ENCODE data around the gene NTRK1.
A peak's percentile ranks its signal among the peaks of the same experiment; 100 is the strongest.

NTRK1 gene

DNA sequence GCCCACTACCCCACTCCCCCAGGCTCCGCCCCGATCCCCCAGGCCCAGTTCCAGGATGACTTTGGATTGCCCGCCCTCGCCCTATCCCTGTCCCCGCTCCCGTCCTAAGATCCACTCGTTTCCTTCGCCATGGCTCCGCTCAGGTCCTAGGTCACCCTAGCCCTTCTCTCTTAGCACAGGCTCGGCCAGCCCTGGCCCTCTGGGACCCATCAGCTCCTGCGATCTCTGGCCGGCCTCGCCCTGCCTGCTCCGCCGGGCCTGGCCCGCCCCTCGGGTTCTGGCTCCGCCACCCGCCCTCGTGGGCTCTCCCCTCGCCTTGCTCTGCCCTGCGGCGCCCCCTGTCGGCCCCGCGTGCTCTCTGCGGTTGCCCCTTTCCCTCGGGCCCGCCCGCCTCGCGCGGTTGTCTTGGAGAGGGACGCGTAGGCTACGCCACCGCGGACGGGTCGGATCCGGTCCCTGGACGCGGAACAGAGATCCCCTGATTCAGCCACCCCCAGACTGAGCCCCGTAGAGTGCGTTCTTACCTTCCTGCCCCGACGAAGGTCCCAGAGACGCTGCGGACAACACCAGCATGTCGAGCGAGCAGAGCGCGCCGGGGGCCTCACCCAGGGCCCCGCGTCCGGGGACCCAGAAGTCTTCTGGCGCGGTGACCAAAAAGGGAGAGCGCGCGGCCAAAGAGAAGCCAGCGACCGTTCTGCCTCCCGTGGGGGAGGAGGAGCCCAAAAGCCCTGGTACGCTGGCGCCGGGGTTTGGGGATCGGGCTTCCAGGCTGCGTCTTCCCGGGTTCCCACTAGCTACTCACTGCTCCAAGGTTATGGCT is 59.8 kb downstream of the NTRK1 start, which contains the start of gene LRRC71:
Gene LRRC71 (plus strand): TSS at position 400 of the 820 bp plus-strand sequence. CDS start 172 bp downstream, at position 572.
- no peak within 1 kb of the TSS for H3K4me3 ChIP-seq (replicated peaks; ENCODE audit: insufficient read depth, low read length)
- TF ChIP-seq SPI1 (IDR thresholded peaks at IDR 0.05; ENCODE audit: borderline replicate concordance, low read depth): no peak
- TF ChIP-seq, protein P1, sequence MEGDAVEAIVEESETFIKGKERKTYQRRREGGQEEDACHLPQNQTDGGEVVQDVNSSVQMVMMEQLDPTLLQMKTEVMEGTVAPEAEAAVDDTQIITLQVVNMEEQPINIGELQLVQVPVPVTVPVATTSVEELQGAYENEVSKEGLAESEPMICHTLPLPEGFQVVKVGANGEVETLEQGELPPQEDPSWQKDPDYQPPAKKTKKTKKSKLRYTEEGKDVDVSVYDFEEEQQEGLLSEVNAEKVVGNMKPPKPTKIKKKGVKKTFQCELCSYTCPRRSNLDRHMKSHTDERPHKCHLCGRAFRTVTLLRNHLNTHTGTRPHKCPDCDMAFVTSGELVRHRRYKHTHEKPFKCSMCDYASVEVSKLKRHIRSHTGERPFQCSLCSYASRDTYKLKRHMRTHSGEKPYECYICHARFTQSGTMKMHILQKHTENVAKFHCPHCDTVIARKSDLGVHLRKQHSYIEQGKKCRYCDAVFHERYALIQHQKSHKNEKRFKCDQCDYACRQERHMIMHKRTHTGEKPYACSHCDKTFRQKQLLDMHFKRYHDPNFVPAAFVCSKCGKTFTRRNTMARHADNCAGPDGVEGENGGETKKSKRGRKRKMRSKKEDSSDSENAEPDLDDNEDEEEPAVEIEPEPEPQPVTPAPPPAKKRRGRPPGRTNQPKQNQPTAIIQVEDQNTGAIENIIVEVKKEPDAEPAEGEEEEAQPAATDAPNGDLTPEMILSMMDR (IDR thresholded peaks at IDR 0.05; ENCODE audit: insufficient read depth, low read length): no peak
- H3K27me3 ChIP-seq (ENCODE audit: insufficient read depth, poor library complexity, severe bottlenecking): peaks cover 65% of the 10 kb centered on the region
- H3K27ac ChIP-seq (replicated peaks): no peak within 1 kb of the TSS
- DNase-seq (ENCODE audit: low read depth in 1 of 2, low spot score in 1 of 2): peak; percentile 21 to 45

DNA sequence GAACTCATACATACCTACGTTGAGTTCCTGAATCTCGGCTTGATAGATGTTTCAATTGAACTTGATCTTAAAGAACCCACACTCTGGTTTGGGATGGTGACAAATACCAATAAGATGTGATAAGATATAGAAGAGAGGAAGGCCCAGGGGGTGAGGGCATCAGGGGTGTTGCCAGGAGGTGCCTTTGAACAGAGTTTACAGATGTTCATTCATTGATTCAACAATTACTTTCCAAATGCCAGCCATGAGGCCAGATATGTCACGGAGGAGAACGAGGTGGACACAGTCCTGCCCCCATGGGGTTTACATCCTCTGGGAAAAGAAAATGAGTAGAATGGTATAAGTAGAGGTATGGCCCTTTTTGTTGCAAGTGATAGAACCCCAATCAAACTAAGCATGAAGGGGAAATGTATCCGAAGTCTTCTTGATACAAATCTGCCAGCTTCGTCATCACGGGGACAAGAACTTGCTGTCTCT is 60.4 kb downstream of the NTRK1 start:
- Histone ChIP-seq H3K27ac (replicated peaks) (no peak overlapping the region), H3K27me3 (ENCODE audit: insufficient read depth, poor library complexity, severe bottlenecking) (peaks cover 69% of the 10 kb centered on the region), H3K4me3 (replicated peaks; ENCODE audit: insufficient read depth, low read length) (no peak overlapping the region)
- TF ChIP-seq, protein P1 (IDR thresholded peaks at IDR 0.05; ENCODE audit: insufficient read depth, low read length): no peak
- no peak for TF ChIP-seq GABPA (IDR thresholded peaks at IDR 0.05; ENCODE audit: low read depth)
- TF ChIP-seq SPI1 (IDR thresholded peaks at IDR 0.05; ENCODE audit: borderline replicate concordance, low read depth): no peak
- TF ChIP-seq POLR2AphosphoS5 (IDR thresholded peaks at IDR 0.05; ENCODE audit: low read depth): no peak
- TF ChIP-seq, protein P2, sequence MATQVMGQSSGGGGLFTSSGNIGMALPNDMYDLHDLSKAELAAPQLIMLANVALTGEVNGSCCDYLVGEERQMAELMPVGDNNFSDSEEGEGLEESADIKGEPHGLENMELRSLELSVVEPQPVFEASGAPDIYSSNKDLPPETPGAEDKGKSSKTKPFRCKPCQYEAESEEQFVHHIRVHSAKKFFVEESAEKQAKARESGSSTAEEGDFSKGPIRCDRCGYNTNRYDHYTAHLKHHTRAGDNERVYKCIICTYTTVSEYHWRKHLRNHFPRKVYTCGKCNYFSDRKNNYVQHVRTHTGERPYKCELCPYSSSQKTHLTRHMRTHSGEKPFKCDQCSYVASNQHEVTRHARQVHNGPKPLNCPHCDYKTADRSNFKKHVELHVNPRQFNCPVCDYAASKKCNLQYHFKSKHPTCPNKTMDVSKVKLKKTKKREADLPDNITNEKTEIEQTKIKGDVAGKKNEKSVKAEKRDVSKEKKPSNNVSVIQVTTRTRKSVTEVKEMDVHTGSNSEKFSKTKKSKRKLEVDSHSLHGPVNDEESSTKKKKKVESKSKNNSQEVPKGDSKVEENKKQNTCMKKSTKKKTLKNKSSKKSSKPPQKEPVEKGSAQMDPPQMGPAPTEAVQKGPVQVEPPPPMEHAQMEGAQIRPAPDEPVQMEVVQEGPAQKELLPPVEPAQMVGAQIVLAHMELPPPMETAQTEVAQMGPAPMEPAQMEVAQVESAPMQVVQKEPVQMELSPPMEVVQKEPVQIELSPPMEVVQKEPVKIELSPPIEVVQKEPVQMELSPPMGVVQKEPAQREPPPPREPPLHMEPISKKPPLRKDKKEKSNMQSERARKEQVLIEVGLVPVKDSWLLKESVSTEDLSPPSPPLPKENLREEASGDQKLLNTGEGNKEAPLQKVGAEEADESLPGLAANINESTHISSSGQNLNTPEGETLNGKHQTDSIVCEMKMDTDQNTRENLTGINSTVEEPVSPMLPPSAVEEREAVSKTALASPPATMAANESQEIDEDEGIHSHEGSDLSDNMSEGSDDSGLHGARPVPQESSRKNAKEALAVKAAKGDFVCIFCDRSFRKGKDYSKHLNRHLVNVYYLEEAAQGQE (IDR thresholded peaks at IDR 0.05; ENCODE audit: insufficient replicate concordance, low read depth): no peak
- DNase-seq (ENCODE audit: low read depth in 1 of 2, low spot score in 1 of 2): no peak

DNA sequence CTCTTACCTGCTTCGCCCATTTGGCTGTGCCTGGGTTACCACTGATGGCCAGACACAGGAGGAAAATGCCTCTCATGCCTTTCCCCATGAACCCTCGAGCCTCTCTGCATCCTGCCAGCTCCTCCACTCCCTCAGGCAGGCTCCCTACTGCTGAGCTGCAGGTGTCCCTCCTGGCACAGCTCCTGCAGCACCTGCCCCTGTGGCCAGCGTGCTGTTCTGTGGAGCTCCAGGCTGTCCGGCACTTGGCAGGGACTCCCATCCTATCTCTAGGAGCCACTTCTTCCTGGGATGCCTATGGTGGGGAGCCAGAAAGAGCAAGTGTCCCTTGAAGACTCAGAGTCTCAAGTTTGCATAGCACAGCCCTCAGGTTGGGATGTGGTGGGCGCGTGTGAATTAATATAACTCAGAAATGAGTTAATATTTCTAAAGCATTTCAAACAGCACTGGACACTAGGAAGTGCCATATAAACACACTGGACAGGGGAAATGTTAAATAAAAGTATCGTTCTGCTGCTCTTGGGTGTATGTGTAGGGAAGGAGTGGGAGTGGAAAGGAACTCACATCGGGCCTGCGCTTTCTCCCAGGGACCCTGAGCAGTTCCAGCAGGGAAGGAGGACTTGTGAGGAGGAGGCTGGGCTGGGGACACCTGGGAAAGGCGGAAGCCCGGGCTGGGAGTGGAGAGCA is 62.5 kb downstream of the NTRK1 start:
- no peak for TF ChIP-seq SPI1 (IDR thresholded peaks at IDR 0.05; ENCODE audit: borderline replicate concordance, low read depth)
- TF ChIP-seq, protein P2 (IDR thresholded peaks at IDR 0.05; ENCODE audit: insufficient replicate concordance, low read depth): no peak
- TF ChIP-seq, protein P1 (IDR thresholded peaks at IDR 0.05; ENCODE audit: insufficient read depth, low read length): no peak
- no peak for TF ChIP-seq GABPA (IDR thresholded peaks at IDR 0.05; ENCODE audit: low read depth)
- no peak for TF ChIP-seq POLR2AphosphoS5 (IDR thresholded peaks at IDR 0.05; ENCODE audit: low read depth)
- Histone ChIP-seq H3K27ac (replicated peaks) (no peak overlapping the region), H3K27me3 (ENCODE audit: insufficient read depth, poor library complexity, severe bottlenecking) (peaks cover 82% of the 10 kb centered on the region), H3K4me3 (replicated peaks; ENCODE audit: insufficient read depth, low read length) (no peak overlapping the region)
- DNase-seq (ENCODE audit: low read depth in 1 of 2, low spot score in 1 of 2): no peak
